Stimulated activated naive B cell treated with anti-CD40 and anti-IgM and Interleukin-4, amounts not matched to agents 10 μg/mL and 1 μg/mL and 100 μg/mL, for 72 hours (primary cell): ENCODE measurements around the gene PATJ.
"Not testable (repeated sequence)": the region's sequence is repeated elsewhere in the genome, so short reads cannot be mapped to it uniquely, and the experiment has no call there.

Source experiments
- ATAC-seq, 2 donors: fragments of 150-1000 bp; cut with Tn5 transposase; replicated peaks; 2 replicates each; pipeline ENCODE4 v1.10.0; 2021; ENCODE audit warnings: moderate library complexity in 1 of 2
- DNase-seq: peaks from one replicate; pipeline ENCODE4 v3.0.0; 2021
- H3K27ac Mint-ChIP-seq: one replicate; pipeline ENCODE4 v1.8.0; 2022; ENCODE audit warnings: mild to moderate bottlenecking, mixed read lengths
- H3K27me3 Mint-ChIP-seq, 2 donors: one replicate each; pipeline ENCODE4 v1.8.0; 2022; ENCODE audit warnings: mixed read lengths in 2 of 2
- H3K36me3 Mint-ChIP-seq, 2 donors: one replicate each; pipeline ENCODE4 v1.8.0; 2022; ENCODE audit warnings: mixed read lengths in 2 of 2, mild to moderate bottlenecking in 1 of 2
- H3K4me1 Mint-ChIP-seq, 2 donors: one replicate each; pipeline ENCODE4 v1.8.0; 2022; ENCODE audit warnings: mixed read lengths in 2 of 2, mild to moderate bottlenecking in 1 of 2
- H3K4me3 Mint-ChIP-seq, 2 donors: one replicate each; pipeline ENCODE4 v1.8.0; 2022; ENCODE audit warnings: mild to moderate bottlenecking in 2 of 2, mixed read lengths in 2 of 2, moderate library complexity in 1 of 2
- H3K9me3 Mint-ChIP-seq, 2 donors: one replicate each; pipeline ENCODE4 v1.8.0; 2022; ENCODE audit warnings: mixed read lengths in 2 of 2, mild to moderate bottlenecking in 1 of 2

Gene PATJ

GRCh38 chr1:61910035-61910434 lies 167.8 kb downstream of the PATJ start:
- no peaks in the 10 kb centered on the region for H3K27me3 Mint-ChIP-seq

GRCh38 chr1:61914823-61915482 lies 172.7 kb downstream of the PATJ start:
- ATAC-seq (no peak), DNase-seq (no peak)
- no peak overlapping the region for H3K4me3 Mint-ChIP-seq
- H3K36me3 Mint-ChIP-seq, result peaks cover 24 to 25% of the 10 kb centered on the region in 2 donors
- H3K27ac Mint-ChIP-seq, result no peak overlapping the region
- no peaks in the 10 kb centered on the region for H3K4me1 Mint-ChIP-seq
- H3K27me3 Mint-ChIP-seq, result no peaks in the 10 kb centered on the region
- no peaks in the 10 kb centered on the region for H3K9me3 Mint-ChIP-seq

More at GRCh38 chr1:61910035-61910434, 167.8 kb downstream of the PATJ start:
- DNase-seq (no peak), ATAC-seq (no peak)
- no peaks in the 10 kb centered on the region for H3K4me1 Mint-ChIP-seq
- H3K4me3 Mint-ChIP-seq, result no peak overlapping the region
- no peak overlapping the region for H3K27ac Mint-ChIP-seq
- no peaks in the 10 kb centered on the region for H3K9me3 Mint-ChIP-seq
- peaks cover 21 to 22% of the 10 kb centered on the region in 2 donors for H3K36me3 Mint-ChIP-seq

- no peak overlapping the region for H3K4me3 Mint-ChIP-seq
- ATAC-seq, result no peak
- DNase-seq, result no peak
- H3K36me3 Mint-ChIP-seq, result peaks cover 13 to 24% of the 10 kb centered on the region in 2 donors
- H3K27ac Mint-ChIP-seq, result no peak overlapping the region
- H3K4me1 Mint-ChIP-seq, result no peaks in the 10 kb centered on the region
- H3K9me3 Mint-ChIP-seq, result peaks cover 0 to 2% of the 10 kb centered on the region in 2 donors
- no peaks in the 10 kb centered on the region for H3K27me3 Mint-ChIP-seq
Observed at GRCh38 chr1:61921435-61921834, 179.2 kb downstream of the PATJ start.

GRCh38 chr1:61922950-61923480 lies 180.7 kb downstream of the PATJ start:
- H3K9me3 Mint-ChIP-seq, result peaks cover 0 to 2% of the 10 kb centered on the region in 2 donors
- H3K27me3 Mint-ChIP-seq, result no peaks in the 10 kb centered on the region
- ATAC-seq (no peak), DNase-seq (no peak)
- H3K4me3 Mint-ChIP-seq, result no peak overlapping the region
- H3K4me1 Mint-ChIP-seq, result no peaks in the 10 kb centered on the region
- peaks cover 7 to 19% of the 10 kb centered on the region in 2 donors for H3K36me3 Mint-ChIP-seq
- no peak overlapping the region for H3K27ac Mint-ChIP-seq

- H3K27ac Mint-ChIP-seq, result no peak overlapping the region
- H3K9me3 Mint-ChIP-seq, result no peaks in the 10 kb centered on the region
- no peaks in the 10 kb centered on the region for H3K27me3 Mint-ChIP-seq
- no peak for ATAC-seq
- DNase-seq, result no peak
- H3K4me3 Mint-ChIP-seq, result no peak overlapping the region
- H3K4me1 Mint-ChIP-seq, result no peaks in the 10 kb centered on the region
- peaks cover 0 to 14% of the 10 kb centered on the region in 2 donors for H3K36me3 Mint-ChIP-seq
Observed at GRCh38 chr1:61925591-61926298, 183.5 kb downstream of the PATJ start.

GRCh38 chr1:61926597-61926996 lies 184.3 kb downstream of the PATJ start:
- Mint-ChIP-seq H3K27me3 (no peaks in the 10 kb centered on the region), H3K36me3 (peaks cover 3 to 14% of the 10 kb centered on the region in 2 donors), H3K4me1 (no peaks in the 10 kb centered on the region), H3K27ac (no peak overlapping the region), H3K4me3 (no peak overlapping the region), H3K9me3 (no peaks in the 10 kb centered on the region)
- DNase-seq (no peak), ATAC-seq (no peak)

- no peaks in the 10 kb centered on the region for H3K9me3 Mint-ChIP-seq
- ATAC-seq, result no peak
- DNase-seq, result no peak
- no peak overlapping the region for H3K27ac Mint-ChIP-seq
- H3K27me3 Mint-ChIP-seq, result no peaks in the 10 kb centered on the region
- H3K4me3 Mint-ChIP-seq, result no peak overlapping the region
- no peaks in the 10 kb centered on the region for H3K4me1 Mint-ChIP-seq
- peaks cover 3 to 19% of the 10 kb centered on the region in 2 donors for H3K36me3 Mint-ChIP-seq
Observed at GRCh38 chr1:61930116-61930645, 187.9 kb downstream of the PATJ start.

- Mint-ChIP-seq H3K36me3 (peaks cover 3 to 19% of the 10 kb centered on the region in 2 donors), H3K4me3 (no peak overlapping the region)
- ATAC-seq, result no peak
Observed at GRCh38 chr1:61931587-61932279, 189.5 kb downstream of the PATJ start.

GRCh38 chr1:61935516-61935915 lies 193.2 kb downstream of the PATJ start:
- no peak overlapping the region for H3K4me3 Mint-ChIP-seq
- H3K9me3 Mint-ChIP-seq, result no peaks in the 10 kb centered on the region
- H3K27ac Mint-ChIP-seq, result no peak overlapping the region
- peaks cover 5 to 19% of the 10 kb centered on the region in 2 donors for H3K36me3 Mint-ChIP-seq
- DNase-seq (no peak), ATAC-seq (no peak)
- no peaks in the 10 kb centered on the region for H3K27me3 Mint-ChIP-seq
- no peaks in the 10 kb centered on the region for H3K4me1 Mint-ChIP-seq

More at GRCh38 chr1:61931587-61932279, 189.5 kb downstream of the PATJ start:
- H3K4me1 Mint-ChIP-seq, result no peaks in the 10 kb centered on the region
- no peaks in the 10 kb centered on the region for H3K27me3 Mint-ChIP-seq
- DNase-seq, result no peak
- H3K27ac Mint-ChIP-seq, result no peak overlapping the region
- H3K9me3 Mint-ChIP-seq, result no peaks in the 10 kb centered on the region

- no peak overlapping the region for H3K4me3 Mint-ChIP-seq
- no peaks in the 10 kb centered on the region for H3K27me3 Mint-ChIP-seq
- DNase-seq (no peak), ATAC-seq (no peak)
- H3K4me1 Mint-ChIP-seq, result no peaks in the 10 kb centered on the region
- H3K9me3 Mint-ChIP-seq, result no peaks in the 10 kb centered on the region
- H3K27ac Mint-ChIP-seq, result no peak overlapping the region
- H3K36me3 Mint-ChIP-seq, result peaks cover 2 to 14% of the 10 kb centered on the region in 2 donors
Observed at GRCh38 chr1:61936839-61937238, 194.6 kb downstream of the PATJ start.

- Mint-ChIP-seq H3K4me1 (no peaks in the 10 kb centered on the region), H3K36me3 (peaks cover 8 to 9% of the 10 kb centered on the region in 2 donors), H3K27ac (no peak overlapping the region), H3K27me3 (no peaks in the 10 kb centered on the region), H3K4me3 (no peak overlapping the region), H3K9me3 (peaks cover 0 to 5% of the 10 kb centered on the region in 2 donors)
- no peak for ATAC-seq
- DNase-seq, result no peak
Observed at GRCh38 chr1:61941794-61942193, 199.5 kb downstream of the PATJ start.

- Mint-ChIP-seq H3K36me3 (peaks cover 6 to 9% of the 10 kb centered on the region in 2 donors), H3K27ac (no peak overlapping the region), H3K9me3 (peaks cover 3 to 7% of the 10 kb centered on the region in 2 donors), H3K4me3 (no peak overlapping the region), H3K27me3 (no peaks in the 10 kb centered on the region), H3K4me1 (no peaks in the 10 kb centered on the region)
- ATAC-seq (no peak), DNase-seq (no peak)
Observed at GRCh38 chr1:61942856-61943255, 200.6 kb downstream of the PATJ start.

GRCh38 chr1:61948685-61949084 lies 206.4 kb downstream of the PATJ start:
- not testable (repeated sequence) for H3K4me1 Mint-ChIP-seq, ATAC-seq, H3K36me3 Mint-ChIP-seq, H3K4me3 Mint-ChIP-seq, H3K27me3 Mint-ChIP-seq, DNase-seq, H3K9me3 Mint-ChIP-seq, H3K27ac Mint-ChIP-seq

- Mint-ChIP-seq H3K27ac (no peak overlapping the region), H3K9me3 (peaks cover 3 to 5% of the 10 kb centered on the region in 2 donors), H3K36me3 (no peaks in the 10 kb centered on the region), H3K4me1 (no peaks in the 10 kb centered on the region), H3K27me3 (no peaks in the 10 kb centered on the region), H3K4me3 (no peak overlapping the region)
- ATAC-seq (no peak), DNase-seq (no peak)
Observed at GRCh38 chr1:61950418-61950817, 208.1 kb downstream of the PATJ start.
